ENCODE data around the gene RNF150.
"Not testable (repeated sequence)": the region's sequence is repeated elsewhere in the genome, so short reads cannot be mapped to it uniquely, and the experiment has no call there.

Gene RNF150

DNA sequence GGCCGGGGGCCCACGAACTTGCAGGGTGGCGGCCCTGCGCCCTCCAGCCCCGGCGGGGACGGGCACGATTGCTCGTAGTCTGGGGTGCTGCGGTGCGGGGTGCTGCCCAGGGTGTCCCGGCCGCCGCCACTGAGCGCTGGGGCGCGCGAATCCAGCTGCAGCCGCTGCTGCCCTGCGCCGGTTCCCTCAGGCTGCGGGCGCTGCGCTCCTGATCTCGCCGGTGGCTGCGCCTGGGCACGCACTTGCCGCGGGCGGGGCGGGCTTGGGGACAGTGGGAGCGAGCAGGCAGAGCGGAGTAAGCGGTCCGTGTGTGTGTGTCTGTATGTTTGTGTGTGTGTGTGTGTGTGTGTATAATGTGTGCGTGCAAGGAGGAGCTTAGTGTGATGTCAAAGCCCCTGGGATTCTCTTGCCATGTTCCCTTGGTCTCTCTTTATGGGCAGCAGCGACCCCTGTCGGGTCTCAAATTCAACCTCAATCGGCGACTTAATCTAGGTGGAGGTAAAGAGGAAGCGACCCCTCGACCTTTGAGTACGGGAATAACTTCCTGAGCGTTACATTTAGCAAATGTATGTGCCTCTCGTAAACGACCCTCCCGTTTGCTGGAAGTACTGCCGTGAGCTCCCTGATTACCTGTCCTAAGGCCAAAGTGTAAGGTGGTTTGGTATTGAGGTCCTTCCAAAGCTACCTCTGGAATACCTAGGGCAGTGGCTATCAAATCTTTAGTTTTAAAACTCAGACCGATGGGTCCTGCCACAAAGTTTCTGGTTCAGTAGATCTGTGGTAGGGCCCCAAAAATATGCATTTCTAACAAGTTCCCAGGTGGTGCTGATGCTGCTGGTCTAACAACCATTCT is at the start of gene RNF150:
Gene RNF150, minus strand, starts transcription at position 324 of the 853 bp plus-strand sequence.
- Mint-ChIP-seq H3K4me1 (peaks cover 5% of the 10 kb centered on the region), H3K4me3 (peak within 1 kb of the TSS; percentile 83), H3K27ac (no peak within 1 kb of the TSS), H3K36me3 (ENCODE audit: low read depth) (no peaks in the 10 kb centered on the region), H3K9me3 (no peaks in the 10 kb centered on the region), H3K27me3 (peaks cover 64% of the 10 kb centered on the region)
- DNase-seq (peak; percentile 67), ATAC-seq (peak; percentile 78)

DNA sequence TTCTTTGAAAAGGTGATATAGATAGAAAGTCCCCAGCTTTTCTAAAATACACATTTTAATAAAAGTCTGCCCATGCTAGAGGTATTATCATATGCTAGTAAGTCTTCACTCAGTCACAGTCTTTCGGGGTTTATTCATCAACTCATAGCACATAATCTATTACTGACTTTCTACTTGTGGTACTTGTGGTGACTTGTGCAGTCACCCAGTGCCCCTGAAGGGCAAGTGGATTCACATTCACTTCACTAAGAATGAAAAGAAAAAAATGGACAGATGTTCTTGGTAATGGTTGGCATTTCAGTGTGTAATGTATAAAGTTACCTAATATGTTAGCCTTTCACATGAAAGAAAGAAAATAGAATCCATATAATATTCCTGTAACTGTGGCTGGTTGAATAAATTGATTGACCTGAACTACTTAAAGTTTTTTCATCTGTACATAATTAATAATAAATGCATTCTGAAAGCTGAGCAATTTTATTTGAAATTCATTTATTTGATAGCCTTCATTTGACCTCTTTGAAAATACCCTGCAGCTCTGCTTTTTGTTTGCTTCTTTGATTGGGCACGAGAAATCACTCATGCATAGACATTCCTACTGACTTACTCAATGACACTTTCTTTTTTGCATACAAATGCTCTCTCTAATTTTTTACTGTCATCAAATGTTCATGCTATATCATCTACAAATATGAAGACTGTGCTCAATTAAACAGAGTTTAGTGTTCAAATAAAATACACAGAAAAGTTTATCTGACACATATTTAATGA is 47.9 kb upstream of the RNF150 start:
- ATAC-seq (no peak), DNase-seq (no peak)
- H3K9me3 Mint-ChIP-seq: no peaks in the 10 kb centered on the region
- no peak overlapping the region for H3K27ac Mint-ChIP-seq
- H3K27me3 Mint-ChIP-seq: peaks cover 12% of the 10 kb centered on the region
- H3K4me1 Mint-ChIP-seq: no peaks in the 10 kb centered on the region
- no peak overlapping the region for H3K4me3 Mint-ChIP-seq
- no peaks in the 10 kb centered on the region for H3K36me3 Mint-ChIP-seq (ENCODE audit: low read depth)

- Mint-ChIP-seq H3K27ac (no peak overlapping the region), H3K36me3 (ENCODE audit: low read depth) (no peaks in the 10 kb centered on the region), H3K9me3 (no peaks in the 10 kb centered on the region), H3K27me3 (peaks cover 9% of the 10 kb centered on the region), H3K4me3 (no peak overlapping the region), H3K4me1 (no peaks in the 10 kb centered on the region)
- no peak for ATAC-seq
- DNase-seq: no peak
These were observed 46.5 kb upstream of the RNF150 start for GRCh38 chr4:141179474-141180373.

DNA sequence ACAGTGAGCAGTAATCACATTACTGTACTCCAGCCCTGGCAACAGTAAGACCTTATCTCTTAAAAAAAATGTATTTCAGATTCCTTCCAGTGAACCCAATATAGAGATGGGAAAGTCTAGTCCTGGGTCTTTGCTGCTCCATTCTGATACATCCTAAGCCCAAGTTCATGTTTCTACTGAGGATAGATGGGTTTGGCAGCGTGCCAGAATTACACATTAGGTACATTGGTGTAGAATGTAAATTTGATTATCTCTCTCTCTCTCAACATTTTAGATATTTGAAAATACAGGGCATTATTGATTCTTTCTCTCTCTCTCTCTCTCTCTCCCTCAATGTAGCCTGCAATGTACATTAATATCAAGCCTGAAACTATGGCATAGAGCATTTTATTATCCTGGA is 43.9 kb upstream of the RNF150 start:
- H3K27ac Mint-ChIP-seq: no peak overlapping the region
- ATAC-seq (no peak), DNase-seq (no peak)
- H3K27me3 Mint-ChIP-seq: peaks cover 9% of the 10 kb centered on the region
- H3K9me3 Mint-ChIP-seq: no peaks in the 10 kb centered on the region
- no peaks in the 10 kb centered on the region for H3K36me3 Mint-ChIP-seq (ENCODE audit: low read depth)
- no peaks in the 10 kb centered on the region for H3K4me1 Mint-ChIP-seq
- no peak overlapping the region for H3K4me3 Mint-ChIP-seq

DNA sequence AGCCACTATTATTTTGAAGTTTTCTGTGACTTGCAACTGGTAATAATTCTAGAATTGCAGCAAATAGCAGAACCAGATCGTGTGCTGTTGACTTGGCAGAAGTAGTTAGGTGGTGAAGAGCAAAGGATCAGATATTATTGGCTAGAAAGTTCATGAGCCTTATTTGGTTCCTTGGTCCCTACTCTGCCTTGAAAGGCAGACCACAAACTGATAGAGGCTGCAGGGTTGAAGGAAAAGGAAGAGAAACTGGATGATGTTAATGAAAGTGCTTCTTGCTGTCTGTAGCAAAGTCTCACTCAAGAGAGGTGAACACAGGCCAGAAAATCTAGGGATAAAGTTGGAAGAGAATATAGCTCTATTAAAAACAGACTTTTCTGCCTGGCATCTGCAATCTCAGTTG is 41.2 kb upstream of the RNF150 start:
- peaks cover 5% of the 10 kb centered on the region for H3K9me3 Mint-ChIP-seq
- H3K4me3 Mint-ChIP-seq: no peak overlapping the region
- ATAC-seq (no peak), DNase-seq (no peak)
- H3K27me3 Mint-ChIP-seq: peaks cover 8% of the 10 kb centered on the region
- H3K36me3 Mint-ChIP-seq (ENCODE audit: low read depth): no peaks in the 10 kb centered on the region
- H3K27ac Mint-ChIP-seq: no peak overlapping the region
- no peaks in the 10 kb centered on the region for H3K4me1 Mint-ChIP-seq

DNA sequence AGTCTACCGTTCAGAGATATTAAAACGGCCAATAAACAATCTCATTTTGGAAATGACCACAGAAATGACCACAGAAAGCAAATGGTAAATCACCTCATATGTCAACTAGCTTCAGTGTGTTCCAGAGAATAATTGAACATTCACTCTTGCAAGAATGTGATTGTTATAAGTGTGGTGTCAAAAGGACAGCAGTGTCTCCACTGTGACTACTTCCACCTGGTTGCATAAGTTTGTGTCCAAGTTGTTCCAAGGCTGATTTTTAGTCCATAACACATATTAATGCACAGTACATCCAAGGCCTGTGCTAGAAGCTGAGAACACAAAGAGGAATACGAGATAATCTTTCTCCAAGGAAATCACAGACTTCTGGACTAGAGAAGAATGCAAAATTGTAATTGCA is 37.4 kb upstream of the RNF150 start:
- no peak for DNase-seq
- Mint-ChIP-seq H3K4me3 (no peak overlapping the region), H3K9me3 (peaks cover 5% of the 10 kb centered on the region), H3K36me3 (ENCODE audit: low read depth) (no peaks in the 10 kb centered on the region), H3K27ac (no peak overlapping the region), H3K27me3 (peaks cover 4% of the 10 kb centered on the region), H3K4me1 (no peaks in the 10 kb centered on the region)
- ATAC-seq: no peak

DNA sequence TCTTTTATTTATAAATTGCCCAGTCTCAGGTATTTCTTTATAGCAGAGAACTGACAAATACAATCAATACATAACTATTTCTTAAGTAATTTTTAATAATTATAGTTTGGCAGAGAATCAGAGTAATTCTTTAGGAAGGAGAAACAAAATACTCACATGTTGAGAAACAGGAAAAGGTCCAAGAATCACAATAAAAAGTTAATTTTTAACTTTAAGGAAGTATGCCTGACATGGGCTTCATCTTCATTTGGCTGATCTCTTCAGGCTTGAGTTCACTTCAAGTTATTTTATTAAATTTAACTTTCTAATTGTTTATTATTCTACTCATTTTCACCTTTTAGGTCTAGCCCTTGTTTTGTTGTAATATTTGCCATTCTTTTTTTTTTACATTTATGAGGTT is 36.1 kb upstream of the RNF150 start:
- Mint-ChIP-seq H3K4me3 (no peak overlapping the region), H3K27me3 (peaks cover 8% of the 10 kb centered on the region), H3K27ac (no peak overlapping the region), H3K4me1 (no peaks in the 10 kb centered on the region), H3K36me3 (ENCODE audit: low read depth) (no peaks in the 10 kb centered on the region), H3K9me3 (peaks cover 5% of the 10 kb centered on the region)
- no peak for DNase-seq
- ATAC-seq: no peak

DNA sequence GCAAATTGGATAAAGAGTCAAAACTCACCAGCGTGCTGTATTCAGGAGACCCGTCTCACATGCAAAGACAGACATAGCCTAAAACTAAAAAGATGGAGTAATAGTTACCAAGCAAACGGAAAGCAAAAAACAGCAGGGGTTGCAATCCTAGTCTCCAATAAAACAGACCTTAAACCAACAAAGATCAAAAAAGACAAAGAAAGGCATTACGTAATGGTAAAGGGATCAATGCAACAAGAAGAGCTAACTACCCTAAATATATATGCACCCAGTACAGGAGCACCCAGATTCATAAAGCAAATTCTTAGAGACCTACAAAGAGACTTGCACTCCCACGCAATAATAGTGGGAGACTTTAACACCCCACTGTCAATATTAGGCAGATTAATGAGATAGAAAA is 31.7 kb upstream of the RNF150 start:
- H3K27ac Mint-ChIP-seq; DNase-seq; H3K4me3 Mint-ChIP-seq; ATAC-seq; H3K36me3 Mint-ChIP-seq (ENCODE audit: low read depth); H3K9me3 Mint-ChIP-seq; H3K4me1 Mint-ChIP-seq: not testable (repeated sequence)
- peaks cover 16% of the 10 kb centered on the region for H3K27me3 Mint-ChIP-seq

GRCh38 chr4:141159027-141159426 is 25.8 kb upstream of the RNF150 start:
- H3K9me3 Mint-ChIP-seq: no peaks in the 10 kb centered on the region
- H3K27ac Mint-ChIP-seq: no peak overlapping the region
- ATAC-seq: no peak
- no peaks in the 10 kb centered on the region for H3K36me3 Mint-ChIP-seq (ENCODE audit: low read depth)
- H3K4me3 Mint-ChIP-seq: no peak overlapping the region
- H3K4me1 Mint-ChIP-seq: no peaks in the 10 kb centered on the region
- H3K27me3 Mint-ChIP-seq: peaks cover 9% of the 10 kb centered on the region
- DNase-seq: no peak

GRCh38 chr4:141158219-141158618 is 24.9 kb upstream of the RNF150 start:
- no peak for ATAC-seq
- H3K4me1 Mint-ChIP-seq: no peaks in the 10 kb centered on the region
- no peak for DNase-seq
- no peaks in the 10 kb centered on the region for H3K9me3 Mint-ChIP-seq
- no peaks in the 10 kb centered on the region for H3K36me3 Mint-ChIP-seq (ENCODE audit: low read depth)
- peaks cover 4% of the 10 kb centered on the region for H3K27me3 Mint-ChIP-seq
- no peak overlapping the region for H3K4me3 Mint-ChIP-seq
- no peak overlapping the region for H3K27ac Mint-ChIP-seq

GRCh38 chr4:141155586-141155985 is 22.3 kb upstream of the RNF150 start:
- Mint-ChIP-seq H3K9me3 (no peaks in the 10 kb centered on the region), H3K36me3 (ENCODE audit: low read depth) (no peaks in the 10 kb centered on the region), H3K27me3 (peaks cover 4% of the 10 kb centered on the region), H3K4me3 (no peak overlapping the region), H3K27ac (no peak overlapping the region), H3K4me1 (no peaks in the 10 kb centered on the region)
- DNase-seq (no peak), ATAC-seq (no peak)

GRCh38 chr4:141154725-141155124 is 21.5 kb upstream of the RNF150 start:
- H3K4me1 Mint-ChIP-seq: no peaks in the 10 kb centered on the region
- H3K4me3 Mint-ChIP-seq: no peak overlapping the region
- no peak overlapping the region for H3K27ac Mint-ChIP-seq
- H3K27me3 Mint-ChIP-seq: peaks cover 4% of the 10 kb centered on the region
- DNase-seq (no peak), ATAC-seq (no peak)
- H3K36me3 Mint-ChIP-seq (ENCODE audit: low read depth): no peaks in the 10 kb centered on the region
- no peaks in the 10 kb centered on the region for H3K9me3 Mint-ChIP-seq

GRCh38 chr4:141153751-141154510 is 20.7 kb upstream of the RNF150 start:
- no peak for ATAC-seq
- Mint-ChIP-seq H3K36me3 (ENCODE audit: low read depth) (no peaks in the 10 kb centered on the region), H3K27ac (no peak overlapping the region), H3K4me1 (no peaks in the 10 kb centered on the region), H3K9me3 (no peaks in the 10 kb centered on the region), H3K4me3 (no peak overlapping the region), H3K27me3 (peaks cover 4% of the 10 kb centered on the region)
- DNase-seq: no peak

GRCh38 chr4:141144207-141144606 is 10.9 kb upstream of the RNF150 start:
- Mint-ChIP-seq H3K36me3 (ENCODE audit: low read depth) (no peaks in the 10 kb centered on the region), H3K4me1 (no peaks in the 10 kb centered on the region), H3K9me3 (no peaks in the 10 kb centered on the region), H3K4me3 (no peak overlapping the region), H3K27ac (no peak overlapping the region), H3K27me3 (peaks cover 5% of the 10 kb centered on the region)
- no peak for ATAC-seq
- no peak for DNase-seq

All from activated naive CD8-positive, alpha-beta T cell treated with anti-CD3 and anti-CD28 coated beads, Interleukin-2, amount 50 U/mL, for 24 hours (primary cell).